HepG2 (cell line): ENCODE data around the gene HSD11B1L. TPM values are rescaled to one million over a fixed set of nuclear protein-coding genes. Genes with fewer than 3 reads are reported as not detected.

Experiments used
- FOSL1 ChIP-seq: sonication (generic); formaldehyde crosslinking; IDR thresholded peaks from 2 replicates; pipeline ENCODE4 v1.9.0; 2021; ENCODE audit warnings: missing genetic modification reagents, borderline replicate concordance
- IRF2 ChIP-seq: IDR thresholded peaks from 2 replicates; pipeline ENCODE4 v1.6.1; 2018; ENCODE audit warnings: missing genetic modification reagents, missing compliant biosample characterization
- KAT7 ChIP-seq: IDR thresholded peaks from 2 replicates; pipeline ENCODE4 v1.6.1; 2018; ENCODE audit warnings: borderline replicate concordance, missing compliant biosample characterization
- SRSF1 ChIP-seq: fragments of 200-400 bp; formaldehyde crosslinking; optimal IDR thresholded peaks from 2 replicates; pipeline ENCODE3; 2017; ENCODE audit warnings: mild to moderate bottlenecking, low read depth, low read length, moderate library complexity
- XBP1 ChIP-seq: sonication (generic); formaldehyde crosslinking; IDR thresholded peaks from 2 replicates; pipeline ENCODE4 v1.5.0; 2020; ENCODE audit warnings: missing genetic modification reagents
- ZXDC ChIP-seq: sonication (generic); formaldehyde crosslinking; IDR thresholded peaks from 2 replicates; pipeline ENCODE4 v1.5.0; 2020; ENCODE audit warnings: mild to moderate bottlenecking, missing genetic modification reagents
- polyA plus RNA-seq, 8 experiments: library from polyadenylated mRNA; depleted of rRNA in 3 of 8; stranded (reverse) in 7 of 8; unstranded in 1 of 8; fragments of >200 nt; fragmentation: Illumina TruSeq in 4 of 8; extraction: Trizol in 4 of 8; gene quantifications; 2 replicates each; pipeline versions ENCODE4 v1.2.1 to v1.2.3, GENCODE V29; 2011 to 2016; ENCODE audit warnings: low read depth in 4 of 8, missing spikeins in 1 of 8, mixed read lengths in 1 of 8; ENCODE audit not compliant: insufficient read depth in 1 of 8
- total RNA-seq, 5 experiments: library from RNA; depleted of rRNA; stranded (reverse); fragments of >200 nt; fragmentation: Illumina TruSeq; extraction: Trizol; gene quantifications; 2 replicates each; pipeline ENCODE4 v1.2.3, GENCODE V29; 2016; ENCODE audit warnings: low read depth in 1 of 5
- TF ChIP-seq, protein P1 (sequence below): IDR thresholded peaks from 2 replicates; pipeline ENCODE4 v1.6.1; 2016; ENCODE audit warnings: low read depth, missing genetic modification reagents, missing compliant biosample characterization
- TF ChIP-seq, protein P2 (sequence below): sonication (generic); formaldehyde crosslinking; IDR thresholded peaks from 2 replicates; pipeline ENCODE4 v1.4.0; 2020; ENCODE audit warnings: missing genetic modification reagents
- TF ChIP-seq, protein P3 (sequence below): sonication (generic); formaldehyde crosslinking; IDR thresholded peaks from 2 replicates; pipeline ENCODE4 v1.9.0; 2021; ENCODE audit warnings: missing genetic modification reagents, mild to moderate bottlenecking, borderline replicate concordance

The HSD11B1L gene
- total and polyA plus RNA-seq, 2 of the 13 experiments (the other 11 are each of a cell fraction or from before 2014, with no cell fraction given): 2.8 to 3.9 TPM

- TF ChIP-seq, protein P1, sequence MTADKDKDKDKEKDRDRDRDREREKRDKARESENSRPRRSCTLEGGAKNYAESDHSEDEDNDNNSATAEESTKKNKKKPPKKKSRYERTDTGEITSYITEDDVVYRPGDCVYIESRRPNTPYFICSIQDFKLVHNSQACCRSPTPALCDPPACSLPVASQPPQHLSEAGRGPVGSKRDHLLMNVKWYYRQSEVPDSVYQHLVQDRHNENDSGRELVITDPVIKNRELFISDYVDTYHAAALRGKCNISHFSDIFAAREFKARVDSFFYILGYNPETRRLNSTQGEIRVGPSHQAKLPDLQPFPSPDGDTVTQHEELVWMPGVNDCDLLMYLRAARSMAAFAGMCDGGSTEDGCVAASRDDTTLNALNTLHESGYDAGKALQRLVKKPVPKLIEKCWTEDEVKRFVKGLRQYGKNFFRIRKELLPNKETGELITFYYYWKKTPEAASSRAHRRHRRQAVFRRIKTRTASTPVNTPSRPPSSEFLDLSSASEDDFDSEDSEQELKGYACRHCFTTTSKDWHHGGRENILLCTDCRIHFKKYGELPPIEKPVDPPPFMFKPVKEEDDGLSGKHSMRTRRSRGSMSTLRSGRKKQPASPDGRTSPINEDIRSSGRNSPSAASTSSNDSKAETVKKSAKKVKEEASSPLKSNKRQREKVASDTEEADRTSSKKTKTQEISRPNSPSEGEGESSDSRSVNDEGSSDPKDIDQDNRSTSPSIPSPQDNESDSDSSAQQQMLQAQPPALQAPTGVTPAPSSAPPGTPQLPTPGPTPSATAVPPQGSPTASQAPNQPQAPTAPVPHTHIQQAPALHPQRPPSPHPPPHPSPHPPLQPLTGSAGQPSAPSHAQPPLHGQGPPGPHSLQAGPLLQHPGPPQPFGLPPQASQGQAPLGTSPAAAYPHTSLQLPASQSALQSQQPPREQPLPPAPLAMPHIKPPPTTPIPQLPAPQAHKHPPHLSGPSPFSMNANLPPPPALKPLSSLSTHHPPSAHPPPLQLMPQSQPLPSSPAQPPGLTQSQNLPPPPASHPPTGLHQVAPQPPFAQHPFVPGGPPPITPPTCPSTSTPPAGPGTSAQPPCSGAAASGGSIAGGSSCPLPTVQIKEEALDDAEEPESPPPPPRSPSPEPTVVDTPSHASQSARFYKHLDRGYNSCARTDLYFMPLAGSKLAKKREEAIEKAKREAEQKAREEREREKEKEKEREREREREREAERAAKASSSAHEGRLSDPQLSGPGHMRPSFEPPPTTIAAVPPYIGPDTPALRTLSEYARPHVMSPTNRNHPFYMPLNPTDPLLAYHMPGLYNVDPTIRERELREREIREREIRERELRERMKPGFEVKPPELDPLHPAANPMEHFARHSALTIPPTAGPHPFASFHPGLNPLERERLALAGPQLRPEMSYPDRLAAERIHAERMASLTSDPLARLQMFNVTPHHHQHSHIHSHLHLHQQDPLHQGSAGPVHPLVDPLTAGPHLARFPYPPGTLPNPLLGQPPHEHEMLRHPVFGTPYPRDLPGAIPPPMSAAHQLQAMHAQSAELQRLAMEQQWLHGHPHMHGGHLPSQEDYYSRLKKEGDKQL (CRISPR knock-in tag): no peak
- peak; percentile 95 for TF ChIP-seq IRF2 (CRISPR knock-in tag)
- TF ChIP-seq, protein P2, sequence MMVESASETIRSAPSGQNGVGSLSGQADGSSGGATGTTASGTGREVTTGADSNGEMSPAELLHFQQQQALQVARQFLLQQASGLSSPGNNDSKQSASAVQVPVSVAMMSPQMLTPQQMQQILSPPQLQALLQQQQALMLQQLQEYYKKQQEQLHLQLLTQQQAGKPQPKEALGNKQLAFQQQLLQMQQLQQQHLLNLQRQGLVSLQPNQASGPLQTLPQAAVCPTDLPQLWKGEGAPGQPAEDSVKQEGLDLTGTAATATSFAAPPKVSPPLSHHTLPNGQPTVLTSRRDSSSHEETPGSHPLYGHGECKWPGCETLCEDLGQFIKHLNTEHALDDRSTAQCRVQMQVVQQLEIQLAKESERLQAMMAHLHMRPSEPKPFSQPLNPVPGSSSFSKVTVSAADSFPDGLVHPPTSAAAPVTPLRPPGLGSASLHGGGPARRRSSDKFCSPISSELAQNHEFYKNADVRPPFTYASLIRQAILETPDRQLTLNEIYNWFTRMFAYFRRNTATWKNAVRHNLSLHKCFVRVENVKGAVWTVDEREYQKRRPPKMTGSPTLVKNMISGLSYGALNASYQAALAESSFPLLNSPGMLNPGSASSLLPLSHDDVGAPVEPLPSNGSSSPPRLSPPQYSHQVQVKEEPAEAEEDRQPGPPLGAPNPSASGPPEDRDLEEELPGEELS: no peak; the same call in 1 of the 2 replicates
- TF ChIP-seq SRSF1: peak; percentile 26
- no peak for TF ChIP-seq XBP1 (CRISPR knock-in tag)
- TF ChIP-seq FOSL1 (CRISPR knock-in tag): no peak
- TF ChIP-seq ZXDC (CRISPR knock-in tag): no peak
- TF ChIP-seq, protein P3, sequence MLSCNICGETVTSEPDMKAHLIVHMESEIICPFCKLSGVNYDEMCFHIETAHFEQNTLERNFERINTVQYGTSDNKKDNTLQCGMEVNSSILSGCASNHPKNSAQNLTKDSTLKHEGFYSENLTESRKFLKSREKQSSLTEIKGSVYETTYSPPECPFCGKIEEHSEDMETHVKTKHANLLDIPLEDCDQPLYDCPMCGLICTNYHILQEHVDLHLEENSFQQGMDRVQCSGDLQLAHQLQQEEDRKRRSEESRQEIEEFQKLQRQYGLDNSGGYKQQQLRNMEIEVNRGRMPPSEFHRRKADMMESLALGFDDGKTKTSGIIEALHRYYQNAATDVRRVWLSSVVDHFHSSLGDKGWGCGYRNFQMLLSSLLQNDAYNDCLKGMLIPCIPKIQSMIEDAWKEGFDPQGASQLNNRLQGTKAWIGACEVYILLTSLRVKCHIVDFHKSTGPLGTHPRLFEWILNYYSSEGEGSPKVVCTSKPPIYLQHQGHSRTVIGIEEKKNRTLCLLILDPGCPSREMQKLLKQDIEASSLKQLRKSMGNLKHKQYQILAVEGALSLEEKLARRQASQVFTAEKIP: no peak
- TF ChIP-seq KAT7 (CRISPR knock-in tag): no peak
Observed at GRCh38 chr19:5680437-5681368, at the start of gene HSD11B1L, which contains the start of gene MICOS13 (continued).
